IMR-90 (cell line): ENCODE results near the gene KMT5C.

Experiments used
- BHLHE40 ChIP-seq: fragments of 150-350 bp; IDR thresholded peaks from 2 replicates; pipeline ENCODE4 v1.6.1; 2016; ENCODE audit warnings: mild to moderate bottlenecking, low read depth, low read length
- CEBPB ChIP-seq: IDR thresholded peaks from 2 replicates; pipeline ENCODE4 v1.6.1; 2012; ENCODE audit warnings: low read depth, low read length, improper control_type of control experiment
- CTCF ChIP-seq: conservative IDR thresholded peaks from 2 replicates; pipeline ENCODE4 v1.5.1; 2012; ENCODE audit warnings: mild to moderate bottlenecking, low read depth, low read length, improper control_type of control experiment
- ELK1 ChIP-seq: fragments of 150-350 bp; IDR thresholded peaks from 2 replicates; pipeline ENCODE4 v1.6.1; 2016; ENCODE audit warnings: low read depth, mild to moderate bottlenecking, low read length, moderate library complexity, borderline replicate concordance
- NFE2L2 ChIP-seq: fragments of 150-350 bp; IDR thresholded peaks from 2 replicates; pipeline ENCODE4 v1.6.1; 2016; ENCODE audit warnings: low read depth, mild to moderate bottlenecking, low read length
- POLR2A ChIP-seq: IDR thresholded peaks from 2 replicates; pipeline ENCODE4 v1.6.1; 2012; ENCODE audit warnings: mild to moderate bottlenecking, low read depth, low read length
- RFX5 ChIP-seq: IDR thresholded peaks from 2 replicates; pipeline ENCODE4 v1.8.0; 2012; ENCODE audit warnings: low read depth, mild to moderate bottlenecking, low read length, moderate library complexity

GRCh38 chr19:55304279-55304978, 35.2 kb upstream of the KMT5C start:
- no peak for TF ChIP-seq POLR2A
- TF ChIP-seq ELK1, result no peak
- TF ChIP-seq CEBPB, result no peak
- TF ChIP-seq RFX5, result no peak
- no peak for TF ChIP-seq CTCF
- TF ChIP-seq BHLHE40, result no peak
- TF ChIP-seq NFE2L2, result no peak
